Upper lobe of left lung (tissue), 6 donors: ENCODE measurements around the gene SEMA5A. TPM values are rescaled to one million over a fixed set of nuclear protein-coding genes. Genes with fewer than 3 reads are reported as not detected.

Experiments
- ATAC-seq, 2 donors: fragments of 200-7000 bp; cut with Tn5 transposase; one replicate each; pipeline ENCODE4 v1.9.1; 2022; ENCODE audit warnings: mild to moderate bottlenecking in 2 of 2, moderate library complexity in 2 of 2; ENCODE audit not compliant: low FRiP score in 2 of 2
- DNase-seq, 2 donors: peaks; one replicate each; pipeline ENCODE4 v3.0.0-alpha.2; 2019 to 2020
- H3K27ac ChIP-seq, 4 donors: fragments of 200-600 bp; sonication (generic); one replicate each; pipeline ENCODE4 v1.5.1; 2016 to 2019
- H3K27me3 ChIP-seq, 4 donors: fragments of 200-600 bp; sonication (generic); one replicate each; pipeline ENCODE4 v1.5.1; 2017 to 2019
- H3K36me3 ChIP-seq, 4 donors: fragments of 200-600 bp; sonication (generic); one replicate each; pipeline ENCODE4 v1.5.1; 2016 to 2019
- H3K4me1 ChIP-seq, 4 donors: fragments of 200-600 bp; sonication (generic); one replicate each; pipeline ENCODE4 v1.5.1; 2018 to 2019
- H3K4me3 ChIP-seq, 4 donors: fragments of 200-600 bp; sonication (generic); one replicate each; pipeline ENCODE4 v1.5.1; 2017 to 2019; ENCODE audit warnings: mild to moderate bottlenecking in 2 of 4, moderate library complexity in 1 of 4
- H3K9me3 ChIP-seq, 4 donors: fragments of 200-600 bp; sonication (generic); one replicate each; pipeline ENCODE4 v1.5.1; 2018 to 2019
- CTCF ChIP-seq, 6 experiments: fragments of 450-650 bp in 4 of 6; fragments of 200-600 bp in 2 of 6; sonication (generic) in 2 of 6; IDR thresholded peaks; one replicate each; pipeline ENCODE4 v1.5.1; 2016 to 2019; ENCODE audit warnings: antibody characterized with exemption in 6 of 6
- EP300 ChIP-seq, 4 donors: sonication (generic); formaldehyde crosslinking; IDR thresholded peaks; one replicate each; pipeline ENCODE4 v1.5.1; 2017; ENCODE audit warnings: antibody characterized with exemption in 4 of 4, control low read depth in 2 of 4
- POLR2A ChIP-seq, 4 donors: fragments of 450-650 bp; IDR thresholded peaks; one replicate each; pipeline ENCODE4 v1.5.1; 2016 to 2017; ENCODE audit warnings: antibody characterized with exemption in 4 of 4, mild to moderate bottlenecking in 2 of 4
- POLR2AphosphoS5 ChIP-seq, 2 donors: sonication (generic); formaldehyde crosslinking; IDR thresholded peaks; one replicate each; pipeline ENCODE4 v1.5.1; 2017; ENCODE audit warnings: antibody characterized with exemption in 2 of 2
- WGBS, 2 donors: methylation state at CpG; one replicate each; pipeline ENCODE4 v1.1.5; 2017 to 2018; 5-methylcytosine and 5-hydroxymethylcytosine counted together
- total RNA-seq, 6 donors: library from RNA; depleted of rRNA in 4 of 6; stranded (reverse); fragments of >200 nt in 4 of 6; gene quantifications; one replicate each; pipeline versions ENCODE4 v1.1.0 to v1.2.1, GENCODE V29; 2016 to 2021
- donor health status: DM: no; HTN: no; CAD: no; lungs with moderate emphysema.
- donor health status: DM: no; HTN: yes; CAD: no; lungs with severe emphysema.

The SEMA5A gene
- total RNA-seq, 6 donors from 2014 or later = 5.2 to 40.5 (median 27.5) TPM

GRCh38 chr5:9537223-9538141 lies 8.4 kb downstream of the SEMA5A start:
- H3K27ac ChIP-seq = no peak overlapping the region
- H3K4me3 ChIP-seq = no peak overlapping the region
- no peaks in the 10 kb centered on the region for H3K9me3 ChIP-seq
- TF ChIP-seq EP300 (IDR thresholded peaks at IDR 0.05) = no peak
- no peak for TF ChIP-seq CTCF (IDR thresholded peaks at IDR 0.05)
- no peak for TF ChIP-seq POLR2AphosphoS5 (IDR thresholded peaks at IDR 0.05)
- TF ChIP-seq POLR2A (IDR thresholded peaks at IDR 0.05) = no peak
- DNase-seq = no peak
- WGBS, 2 donors = 70 to 72% methylated on average over 2 of the region's 2 CpGs
- H3K4me1 ChIP-seq = peaks cover 0 to 4% (median 0%) of the 10 kb centered on the region in 4 donors
- no peak for ATAC-seq
- H3K27me3 ChIP-seq = no peaks in the 10 kb centered on the region
- H3K36me3 ChIP-seq = no peaks in the 10 kb centered on the region

- WGBS, 2 donors = 54 to 55% methylated on average over 2 of the region's 2 CpGs
- H3K27ac ChIP-seq = no peak overlapping the region
- TF ChIP-seq POLR2AphosphoS5 (IDR thresholded peaks at IDR 0.05) = no peak
- TF ChIP-seq POLR2A (IDR thresholded peaks at IDR 0.05) = no peak
- no peak for TF ChIP-seq EP300 (IDR thresholded peaks at IDR 0.05)
- TF ChIP-seq CTCF (IDR thresholded peaks at IDR 0.05) = no peak
Observed at GRCh38 chr5:9536717-9537116, 9.2 kb downstream of the SEMA5A start.

GRCh38 chr5:9534881-9535517 lies 10.9 kb downstream of the SEMA5A start:
- DNase-seq (no peak), ATAC-seq (no peak)
- H3K4me1 ChIP-seq = peaks cover 0 to 4% (median 0%) of the 10 kb centered on the region in 4 donors
- WGBS, 2 donors = 84 to 85% methylated on average over 15 of the region's 15 CpGs
- no peaks in the 10 kb centered on the region for H3K9me3 ChIP-seq
- H3K4me3 ChIP-seq = no peak overlapping the region
- no peak overlapping the region for H3K27ac ChIP-seq
- H3K27me3 ChIP-seq = no peaks in the 10 kb centered on the region
- H3K36me3 ChIP-seq = no peaks in the 10 kb centered on the region
- TF ChIP-seq POLR2A (IDR thresholded peaks at IDR 0.05) = no peak
- no peak for TF ChIP-seq EP300 (IDR thresholded peaks at IDR 0.05)
- no peak for TF ChIP-seq POLR2AphosphoS5 (IDR thresholded peaks at IDR 0.05)
- TF ChIP-seq CTCF (IDR thresholded peaks at IDR 0.05) = no peak

More at GRCh38 chr5:9536717-9537116, 9.2 kb downstream of the SEMA5A start:
- H3K9me3 ChIP-seq = no peaks in the 10 kb centered on the region
- ATAC-seq = no peak
- no peaks in the 10 kb centered on the region for H3K36me3 ChIP-seq
- H3K27me3 ChIP-seq = no peaks in the 10 kb centered on the region
- DNase-seq = no peak
- H3K4me1 ChIP-seq = peaks cover 0 to 4% (median 0%) of the 10 kb centered on the region in 4 donors
- no peak overlapping the region for H3K4me3 ChIP-seq

GRCh38 chr5:9533562-9534364 lies 12.1 kb downstream of the SEMA5A start:
- WGBS, 2 donors = 86 to 88% methylated on average over 7 of the region's 7 CpGs
- TF ChIP-seq POLR2A (IDR thresholded peaks at IDR 0.05) (no peak), EP300 (IDR thresholded peaks at IDR 0.05) (no peak)
- Histone ChIP-seq H3K9me3 (no peaks in the 10 kb centered on the region), H3K27ac (no peak overlapping the region), H3K4me3 (no peak overlapping the region), H3K4me1 (peaks cover 0 to 4% (median 0%) of the 10 kb centered on the region in 4 donors), H3K36me3 (no peaks in the 10 kb centered on the region), H3K27me3 (no peaks in the 10 kb centered on the region)
- ATAC-seq = no peak
- DNase-seq = no peak

GRCh38 chr5:9533096-9533495 lies 12.8 kb downstream of the SEMA5A start:
- 62 to 67% methylated on average over 4 of the region's 4 CpGs for WGBS, 2 donors
- H3K27ac ChIP-seq = no peak overlapping the region
- H3K36me3 ChIP-seq = no peaks in the 10 kb centered on the region
- no peaks in the 10 kb centered on the region for H3K27me3 ChIP-seq
- peaks cover 0 to 4% (median 0%) of the 10 kb centered on the region in 4 donors for H3K4me1 ChIP-seq
- DNase-seq = no peak
- no peak for TF ChIP-seq CTCF (IDR thresholded peaks at IDR 0.05)
- no peak for TF ChIP-seq EP300 (IDR thresholded peaks at IDR 0.05)
- TF ChIP-seq POLR2AphosphoS5 (IDR thresholded peaks at IDR 0.05) = no peak
- TF ChIP-seq POLR2A (IDR thresholded peaks at IDR 0.05) = no peak
- no peaks in the 10 kb centered on the region for H3K9me3 ChIP-seq
- H3K4me3 ChIP-seq = no peak overlapping the region
- ATAC-seq = no peak
